H1 (cell line): ENCODE data around the gene CHDH. TPM values are rescaled to one million over a fixed set of nuclear protein-coding genes. Genes with fewer than 3 reads are reported as not detected.

ENCODE experiments used
- CTCF ChIA-PET: fragments of 300-600 bp; sonication (Branson Sonifier 250); formaldehyde crosslinking; loops from one replicate; lab custom pipeline; 2021; ENCODE audit not compliant: partially characterized antibody; lab: Charles Lee
- POLR2A ChIA-PET: fragments of 300-600 bp; sonication (Branson Sonifier 250); formaldehyde crosslinking; loops from one replicate; lab custom pipeline; 2021; ENCODE audit warnings: inconsistent platforms; ENCODE audit not compliant: partially characterized antibody; lab: Charles Lee
- DNase-seq, 2 experiments: peaks; one replicate each; pipeline versions ENCODE4 v3.0.0 to v3.0.0-alpha.2; 2010 to 2022; ENCODE audit warnings: low spot score in 2 of 2, low read depth in 1 of 2, mixed read lengths in 1 of 2
- FAIRE-seq: peaks from 2 replicates; lab custom pipeline; 2011; peaks lifted over from hg19 to GRCh38; lab: Jason Lieb, UNC
- H2AFZ ChIP-seq: 2 replicates; pipeline ENCODE4 v1.8.1; 2012; ENCODE audit warnings: low read length, inconsistent platforms
- H2AK5ac ChIP-seq: 2 replicates; pipeline ENCODE4 v1.6.1; 2013; ENCODE audit warnings: low read depth, low read length
- H2BK120ac ChIP-seq: replicated peaks from 2 replicates; pipeline ENCODE3; 2013; ENCODE audit warnings: low read depth, low read length, inconsistent platforms
- H2BK12ac ChIP-seq: 2 replicates; pipeline ENCODE4 v1.6.1; 2013; ENCODE audit warnings: low read depth, low read length
- H2BK15ac ChIP-seq: 2 replicates; pipeline ENCODE4 v1.6.1; 2013; ENCODE audit warnings: low read length
- H2BK20ac ChIP-seq: 2 replicates; pipeline ENCODE4 v1.6.1; 2013; ENCODE audit warnings: low read length
- H2BK5ac ChIP-seq: 2 replicates; pipeline ENCODE4 v1.6.1; 2013; ENCODE audit warnings: low read depth, low read length
- H3K14ac ChIP-seq: 2 replicates; pipeline ENCODE4 v1.6.1; 2013; ENCODE audit warnings: inconsistent platforms; ENCODE audit not compliant: insufficient read length
- H3K18ac ChIP-seq: 2 replicates; pipeline ENCODE4 v1.6.1; 2013; ENCODE audit warnings: low read length; ENCODE audit errors: extremely low read depth
- H3K23ac ChIP-seq: 2 replicates; pipeline ENCODE4 v1.6.1; 2013; ENCODE audit warnings: inconsistent platforms; ENCODE audit not compliant: insufficient read length
- H3K23me2 ChIP-seq: 2 replicates; pipeline ENCODE4 v1.6.1; 2013; ENCODE audit warnings: low read depth, low read length
- H3K27ac ChIP-seq: 2 replicates; pipeline ENCODE4 v1.6.1; 2011; ENCODE audit warnings: low read depth, low read length, inconsistent platforms
- H3K27me3 ChIP-seq, 4 experiments: replicated peaks in 1 of 4; 1 replicate in 1 of 4; 2 replicates in 3 of 4; pipeline versions ENCODE4 v1.6.1 to v1.8.1; 2011 to 2013; ENCODE audit warnings: low read length in 3 of 4, mild to moderate bottlenecking in 3 of 4, inconsistent platforms in 2 of 4, mixed read lengths in 2 of 4, moderate library complexity in 1 of 4; ENCODE audit not compliant: control insufficient read depth in 3 of 4, insufficient read depth in 3 of 4; ENCODE audit errors: extremely low read depth in 1 of 4
- H3K36me3 ChIP-seq, 4 experiments: 2 replicates each; pipeline versions ENCODE4 v1.6.1 to v1.8.1; 2011 to 2013; ENCODE audit warnings: mild to moderate bottlenecking in 4 of 4, low read length in 3 of 4, moderate library complexity in 2 of 4, control low read depth in 1 of 4, inconsistent platforms in 1 of 4; ENCODE audit not compliant: insufficient read depth in 4 of 4, control insufficient read depth in 2 of 4
- H3K4ac ChIP-seq: replicated peaks from 2 replicates; pipeline ENCODE3; 2013; ENCODE audit warnings: low read length, low read depth, mixed read lengths, inconsistent platforms; ENCODE audit not compliant: insufficient read length
- H3K4me1 ChIP-seq, 4 experiments: replicated peaks in 1 of 4; 1 replicate in 1 of 4; 2 replicates in 3 of 4; pipeline versions ENCODE4 v1.6.1 to v1.8.1; 2011 to 2013; ENCODE audit warnings: low read length in 3 of 4, inconsistent platforms in 2 of 4, mixed read lengths in 1 of 4; ENCODE audit not compliant: insufficient read depth in 4 of 4, control insufficient read depth in 3 of 4
- H3K4me2 ChIP-seq, 2 experiments: 2 replicates each; pipeline versions ENCODE4 v1.6.1 to v1.8.1; 2011 to 2013; ENCODE audit warnings: low read depth in 2 of 2, low read length in 2 of 2, control low read depth in 1 of 2, inconsistent platforms in 1 of 2, mild to moderate bottlenecking in 1 of 2; ENCODE audit not compliant: insufficient read depth in 1 of 2
- H3K4me3 ChIP-seq, 4 experiments: fragments of 200-600, 300-600 bp in 1 of 4; sonication (generic), shearing (Covaris generic), sonication (Bioruptor Twin) in 1 of 4; 2 replicates each; pipeline versions ENCODE4 v1.5.1 to v1.8.1; 2011 to 2016; ENCODE audit warnings: low read length in 4 of 4, low read depth in 3 of 4, control low read depth in 2 of 4, inconsistent platforms in 2 of 4, mild to moderate bottlenecking in 2 of 4, mixed read lengths in 1 of 4, moderate library complexity in 1 of 4; ENCODE audit not compliant: insufficient read depth in 2 of 4; ENCODE audit errors: extremely low read depth in 1 of 4
- H3K56ac ChIP-seq: replicated peaks from 2 replicates; pipeline ENCODE3; 2013; ENCODE audit warnings: low read depth, mild to moderate bottlenecking, mixed read lengths, low read length, inconsistent platforms; ENCODE audit not compliant: insufficient read length
- H3K79me1 ChIP-seq: 2 replicates; pipeline ENCODE4 v1.6.1; 2013; ENCODE audit warnings: low read depth, low read length, control low read depth
- H3K79me2 ChIP-seq, 2 experiments: 2 replicates each; pipeline versions ENCODE4 v1.6.1 to v1.8.1; 2012 to 2013; ENCODE audit warnings: low read length in 2 of 2, mild to moderate bottlenecking in 2 of 2, inconsistent platforms in 1 of 2; ENCODE audit not compliant: insufficient read depth in 2 of 2, control insufficient read depth in 1 of 2
- H3K9ac ChIP-seq, 4 experiments: replicated peaks in 1 of 4; 1 replicate in 1 of 4; 2 replicates in 3 of 4; pipeline versions ENCODE4 v1.6.1 to v1.8.1; 2011 to 2013; ENCODE audit warnings: low read depth in 3 of 4, low read length in 3 of 4, control low read depth in 2 of 4, mild to moderate bottlenecking in 2 of 4, moderate library complexity in 2 of 4, inconsistent platforms in 1 of 4; ENCODE audit errors: extremely low read depth in 1 of 4
- H3K9me3 ChIP-seq, 2 experiments: 2 replicates each; pipeline versions ENCODE4 v1.6.1 to v1.8.1; 2012 to 2013; ENCODE audit warnings: mild to moderate bottlenecking in 2 of 2, moderate library complexity in 2 of 2, control low read depth in 1 of 2, inconsistent platforms in 1 of 2, low read depth in 1 of 2, low read length in 1 of 2, mixed read lengths in 1 of 2; ENCODE audit not compliant: insufficient read depth in 2 of 2
- H4K20me1 ChIP-seq, 2 experiments: replicated peaks in 1 of 2; 2 replicates each; pipeline versions ENCODE3 to v1.8.1; 2011 to 2013; ENCODE audit warnings: inconsistent platforms in 2 of 2, low read length in 2 of 2, mild to moderate bottlenecking in 1 of 2; ENCODE audit not compliant: insufficient read depth in 2 of 2, control insufficient read depth in 1 of 2
- H4K5ac ChIP-seq: 2 replicates; pipeline ENCODE4 v1.6.1; 2013; ENCODE audit warnings: low read length, low read depth, mixed read lengths, inconsistent platforms; ENCODE audit not compliant: insufficient read length
- H4K8ac ChIP-seq: 2 replicates; pipeline ENCODE4 v1.8.0; 2013; ENCODE audit warnings: mild to moderate bottlenecking, moderate library complexity, low read length, inconsistent platforms; ENCODE audit not compliant: insufficient read depth; ENCODE audit errors: extremely low read depth
- H4K91ac ChIP-seq: replicated peaks from 2 replicates; pipeline ENCODE3; 2013; ENCODE audit warnings: low read length, mixed read lengths, inconsistent platforms; ENCODE audit not compliant: insufficient read length
- EGR1 ChIP-seq: IDR thresholded peaks from 2 replicates; pipeline ENCODE4 v1.6.1; 2011; ENCODE audit warnings: low read depth, low read length, borderline replicate concordance
- EZH2 ChIP-seq: fragments of 200-600 bp; sonication (generic); IDR thresholded peaks from 2 replicates; pipeline ENCODE4 v1.7.1; 2012; ENCODE audit warnings: low read depth, mild to moderate bottlenecking, moderate library complexity, low read length, inconsistent platforms; ENCODE audit not compliant: severe bottlenecking
- SUZ12 ChIP-seq: fragments of 200-600 bp; sonication (generic); IDR thresholded peaks from 2 replicates; pipeline ENCODE4 v1.6.1; 2012; ENCODE audit warnings: mild to moderate bottlenecking, inconsistent platforms, low read length, moderate library complexity, mixed read lengths
- WGBS, 2 experiments: shearing (Covaris generic) in 1 of 2; methylation state at CpG; one replicate each; pipeline versions ENCODE4 v1.1.6 to v1.1.7; 2013 to 2015; ENCODE audit warnings: low lambda C conversion rate in 2 of 2, mixed read lengths in 2 of 2, inconsistent platforms in 1 of 2, low coverage in 1 of 2, missing lambda C conversion rate in 1 of 2; ENCODE audit not compliant: insufficient replicate concordance in 2 of 2, insufficient coverage in 1 of 2, insufficient read length in 1 of 2; ENCODE audit errors: extremely low coverage in 1 of 2, missing lambda C conversion rate in 1 of 2; 5-methylcytosine and 5-hydroxymethylcytosine counted together
- polyA plus RNA-seq, 7 experiments: library from polyadenylated mRNA; depleted of rRNA in 3 of 7; stranded (reverse) in 5 of 7; unstranded in 2 of 7; fragments of >200 nt in 5 of 7; fragments of 200-250 nt in 2 of 7; gene quantifications; 1 replicate in 5 of 7; 2 replicates in 1 of 7; 4 replicates in 1 of 7; pipeline versions ENCODE4 v1.2.1 to v1.2.3, GENCODE V29; 2011 to 2013; ENCODE audit warnings: missing spikeins in 2 of 7, mixed read lengths in 2 of 7
- total RNA-seq: library from RNA; stranded (reverse); fragmentation: NEBNext Ultra II Directional; extraction: Animal tissue kit (Norgen Biotek cat#: 25700); gene quantifications from 2 replicates; pipeline ENCODE4 v1.2.1, GENCODE V29; 2021
- TF ChIP-seq, protein P1 (sequence below), 3 experiments: IDR thresholded peaks; 1 replicate in 2 of 3; 2 replicates in 1 of 3; pipeline versions ENCODE4 v1.5.1 to v1.6.1; 2011; ENCODE audit warnings: low read length in 3 of 3, mild to moderate bottlenecking in 3 of 3, inconsistent platforms in 2 of 3, low read depth in 1 of 3, moderate library complexity in 1 of 3; ENCODE audit not compliant: insufficient read depth in 1 of 3; ENCODE audit errors: control extremely low read depth in 1 of 3

Gene CHDH
- total and polyA plus RNA-seq, 2 of the 8 experiments (the other 6 are each of a cell fraction or from before 2014, with no cell fraction given) = 4.9 to 10.3 TPM

GRCh38 chr3:53823956-53824657 is 22.1 kb downstream of the CHDH start:
- Histone ChIP-seq H3K4me3 (no peak overlapping the region), H3K4me1 (peaks cover 0 to 3% (median 1%) of the 10 kb centered on the region in 4 experiments; a peak in 1 of 7 replicates), H3K18ac (no peak overlapping the region), H2BK12ac (no peak overlapping the region), H3K23me2 (no peaks in the 10 kb centered on the region; the same call in 1 of the 2 replicates), H3K14ac (no peak overlapping the region), H2AFZ (no peak overlapping the region), H3K36me3 (peaks cover 0 to 17% (median 5%) of the 10 kb centered on the region in 4 experiments; a peak in 6 of 8 replicates), H2AK5ac (no peak overlapping the region), H2BK5ac (peak overlapping the region; percentile 44; the same call in 1 of the 2 replicates), H3K56ac (no peak overlapping the region), H3K4ac (no peak overlapping the region), H2BK20ac (no peak overlapping the region), H4K91ac (no peak overlapping the region), H4K5ac (no peak overlapping the region), H3K27me3 (no peaks in the 10 kb centered on the region), H2BK15ac (no peak overlapping the region), H3K9me3 (no peaks in the 10 kb centered on the region), H3K79me1 (no peaks in the 10 kb centered on the region), H2BK120ac (no peak overlapping the region), H3K79me2 (no peaks in the 10 kb centered on the region), H3K23ac (no peak overlapping the region), H3K27ac (no peak overlapping the region), H4K20me1 (peaks cover 3% of the 10 kb centered on the region in 2 experiments), H3K4me2 (no peak overlapping the region), H4K8ac (no peak overlapping the region; the same call in 1 of the 2 replicates), H3K9ac (no peak overlapping the region)
- TF ChIP-seq EZH2 (no peak), EGR1 (no peak), SUZ12 (no peak)
- TF ChIP-seq, protein P1, sequence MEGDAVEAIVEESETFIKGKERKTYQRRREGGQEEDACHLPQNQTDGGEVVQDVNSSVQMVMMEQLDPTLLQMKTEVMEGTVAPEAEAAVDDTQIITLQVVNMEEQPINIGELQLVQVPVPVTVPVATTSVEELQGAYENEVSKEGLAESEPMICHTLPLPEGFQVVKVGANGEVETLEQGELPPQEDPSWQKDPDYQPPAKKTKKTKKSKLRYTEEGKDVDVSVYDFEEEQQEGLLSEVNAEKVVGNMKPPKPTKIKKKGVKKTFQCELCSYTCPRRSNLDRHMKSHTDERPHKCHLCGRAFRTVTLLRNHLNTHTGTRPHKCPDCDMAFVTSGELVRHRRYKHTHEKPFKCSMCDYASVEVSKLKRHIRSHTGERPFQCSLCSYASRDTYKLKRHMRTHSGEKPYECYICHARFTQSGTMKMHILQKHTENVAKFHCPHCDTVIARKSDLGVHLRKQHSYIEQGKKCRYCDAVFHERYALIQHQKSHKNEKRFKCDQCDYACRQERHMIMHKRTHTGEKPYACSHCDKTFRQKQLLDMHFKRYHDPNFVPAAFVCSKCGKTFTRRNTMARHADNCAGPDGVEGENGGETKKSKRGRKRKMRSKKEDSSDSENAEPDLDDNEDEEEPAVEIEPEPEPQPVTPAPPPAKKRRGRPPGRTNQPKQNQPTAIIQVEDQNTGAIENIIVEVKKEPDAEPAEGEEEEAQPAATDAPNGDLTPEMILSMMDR (IDR thresholded peaks at IDR 0.05; ENCODE audit: control extremely low read depth in 1 of 3, insufficient read depth in 1 of 3, low read depth in 1 of 3, low read length in 3 of 3) = no peak
- POLR2A ChIA-PET = interaction anchor here (0.7 to 1.4 kb wide), 2 partner anchors 20 to 67 kb away, joined by 3 read pairs; no protein-coding TSS in a partner anchor
- CTCF ChIA-PET = interaction anchor here (0.6 to 1.6 kb wide), 7 partner anchors 8 to 937 kb away, joined by 3 to 8 read pairs (median 3); no protein-coding TSS in a partner anchor
- FAIRE-seq (no peak), DNase-seq (no peak)
- 85% methylated on average over 10 of the region's 10 CpGs; no CpG with 5 or more reads in 1 of the 2 experiments for WGBS, 2 experiments
